GM10248 (cell line): ENCODE data around the gene IDH1.
A peak's percentile ranks its signal among the peaks of the same experiment; 100 is the strongest.
"Not testable (repeated sequence)": the region's sequence is repeated elsewhere in the genome, so short reads cannot be mapped to it uniquely, and the experiment has no call there.

ENCODE experiments used
- CTCF ChIA-PET: fragments of 300-600 bp; sonication (Branson Sonifier 250); formaldehyde crosslinking; extraction: SDS; loops from one replicate; lab custom pipeline; 2021; ENCODE audit warnings: antibody characterized with exemption; lab: Yijun Ruan, JAX
- POLR2A ChIA-PET: fragments of 350-650 bp; sonication (Branson Sonifier 250); formaldehyde crosslinking; extraction: SDS; loops from one replicate; lab custom pipeline; 2020; ENCODE audit warnings: antibody characterized with exemption; lab: Yijun Ruan, JAX
- DNase-seq: peaks from one replicate; pipeline ENCODE4 v3.0.0; 2012; ENCODE audit errors: extremely low spot score
- CTCF ChIP-seq: IDR thresholded peaks from 2 replicates; pipeline ENCODE4 v1.5.1; 2012; ENCODE audit warnings: mild to moderate bottlenecking, low read depth; ENCODE audit errors: extremely low read depth, missing control alignments, control extremely low read depth

The IDH1 gene

GRCh38 chr2:208274748-208275147, 19.9 kb upstream of the IDH1 start:
- CTCF ChIA-PET = interaction anchor here (1.0 to 4.5 kb wide), 4 partner anchors 8 to 20 kb away, joined by 3 to 12 read pairs (median 5); partner anchors contain the start of genes IDH1 and PIKFYVE
- POLR2A ChIA-PET = no interaction called here
- no peak for TF ChIP-seq CTCF
- no peak for DNase-seq

- ChIA-PET CTCF (interaction anchor here (1.0 to 2.0 kb wide), 9 partner anchors 10 to 75 kb away, joined by 3 to 12 read pairs (median 4); partner anchors contain the start of gene IDH1), POLR2A (no interaction called here)
- DNase-seq = no peak
- no peak for TF ChIP-seq CTCF
Measured at GRCh38 chr2:208269091-208269490, 14.2 kb upstream of the IDH1 start.

GRCh38 chr2:208268156-208268952, 13.5 kb upstream of the IDH1 start:
- ChIA-PET CTCF (interaction anchor here (1.0 to 4.8 kb wide), 8 partner anchors 10 to 75 kb away, joined by 3 to 34 read pairs (median 4); partner anchors contain the start of gene IDH1), POLR2A (no interaction called here)
- no peak for TF ChIP-seq CTCF
- DNase-seq = no peak

GRCh38 chr2:208267526-208267925, 12.7 kb upstream of the IDH1 start:
- POLR2A ChIA-PET, DNase-seq: not testable (repeated sequence)
- CTCF ChIA-PET = interaction anchor here (1.3 to 4.8 kb wide), 4 partner anchors 9 to 1736 kb away, joined by 3 to 34 read pairs (median 4); partner anchors contain the start of gene IDH1

- no peak for TF ChIP-seq CTCF
- CTCF ChIA-PET = interaction anchor here (1.0 to 4.8 kb wide), 7 partner anchors 8 to 1737 kb away, joined by 3 to 34 read pairs (median 4); partner anchors contain the start of gene IDH1
- POLR2A ChIA-PET = interaction anchor here (0.9 kb wide), 1 partner anchor 95 kb away, joined by 3 read pairs; no protein-coding TSS in a partner anchor
- no peak for DNase-seq
Measured at GRCh38 chr2:208266936-208267335, 12.1 kb upstream of the IDH1 start.

- DNase-seq = peak; percentile 20
- POLR2A ChIA-PET = interaction anchor here (0.9 kb wide), 1 partner anchor 95 kb away, joined by 3 read pairs; no protein-coding TSS in a partner anchor
- TF ChIP-seq CTCF = no peak
- CTCF ChIA-PET = interaction anchor here (0.8 to 4.8 kb wide), 8 partner anchors 8 to 1737 kb away, joined by 3 to 34 read pairs (median 4); partner anchors contain the start of gene IDH1
Measured at GRCh38 chr2:208266553-208266893, 11.7 kb upstream of the IDH1 start.
